Uterus (tissue), 2 donors: Measurements from ENCODE around the gene FPR1.

Source experiments
- CTCF ChIP-seq, 4 experiments: fragments of 200-600 bp in 2 of 4; fragments of 450-650 bp in 2 of 4; sonication (generic) in 2 of 4; IDR thresholded peaks; one replicate each; pipeline ENCODE4 v1.5.1; 2016 to 2019; ENCODE audit warnings: antibody characterized with exemption in 4 of 4, mild to moderate bottlenecking in 2 of 4, moderate library complexity in 1 of 4
- POLR2A ChIP-seq, 2 donors: fragments of 450-650 bp; IDR thresholded peaks; one replicate each; pipeline ENCODE4 v1.6.1; 2016; ENCODE audit warnings: antibody characterized with exemption in 2 of 2, mild to moderate bottlenecking in 1 of 2, moderate library complexity in 1 of 2

- TF ChIP-seq CTCF (IDR thresholded peaks at IDR 0.05) = no peak
- no peak for TF ChIP-seq POLR2A (IDR thresholded peaks at IDR 0.05)
Measured at GRCh38 chr19:51733742-51734522, 17.7 kb downstream of the FPR1 start.
